Posterior vena cava (tissue), 2 donors: ENCODE data around the gene IFI6. TPM values are rescaled to one million over a fixed set of nuclear protein-coding genes. Genes with fewer than 3 reads are reported as not detected.
"Not testable (repeated sequence)": the region's sequence is repeated elsewhere in the genome, so short reads cannot be mapped to it uniquely, and the experiment has no call there.

Source experiments
- DNase-seq: peaks from one replicate; pipeline ENCODE4 v3.0.0-alpha.2; 2020; ENCODE audit warnings: low spot score
- intact Hi-C, 2 donors: fragments of 100-400 bp; cut with DNase I; formaldehyde crosslinking; loops; one replicate each; pipeline versions ENCODE4 v1.14.1 to v1.14.2; 2022 to 2023
- long read RNA-seq, 2 donors: library from polyadenylated mRNA; unstranded; transcript quantifications; one replicate each; pipeline ENCODE4 v2.0.0, GENCODE V29; 2020 to 2021
- total RNA-seq, 2 donors: library from RNA; stranded (reverse); fragmentation: NEBNext Ultra II Directional; extraction: Animal tissue kit (Norgen Biotek cat#: 25700); gene quantifications; one replicate each; pipeline ENCODE4 v1.2.1, GENCODE V29; 2021
- donor health status: DM: yes; HTN: yes; CAD: no.
- donor health status: DM: yes; HTN: yes; CAD: no.

Gene IFI6, protein sequence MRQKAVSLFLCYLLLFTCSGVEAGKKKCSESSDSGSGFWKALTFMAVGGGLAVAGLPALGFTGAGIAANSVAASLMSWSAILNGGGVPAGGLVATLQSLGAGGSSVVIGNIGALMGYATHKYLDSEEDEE
- total RNA-seq = 100 to 1,000 TPM in 1 of 2 donors, 10 to 100 TPM in 1; 55.2 to 104 TPM
- long read RNA-seq, donor 1, transcript IFI6-202 (5 exons, 841 nt) = major isoform, 5 of 6 reads
- long read RNA-seq, donor 1, partial matches to known transcripts = 0 of 6 reads
- long read RNA-seq, donor 1, other reads (novel, unspliced or antisense) = 0 of 6 reads
- long read RNA-seq, donor 2, transcript IFI6-203 (5 exons, 828 nt) = minor isoform, 22 of 154 reads
- long read RNA-seq, donor 2, transcript IFI6-202 (5 exons, 841 nt) = major isoform, 124 of 154 reads
- long read RNA-seq, donor 2, partial matches to known transcripts = 2 of 154 reads
- long read RNA-seq, donor 2, other reads (novel, unspliced or antisense) = 4 of 154 reads

DNA sequence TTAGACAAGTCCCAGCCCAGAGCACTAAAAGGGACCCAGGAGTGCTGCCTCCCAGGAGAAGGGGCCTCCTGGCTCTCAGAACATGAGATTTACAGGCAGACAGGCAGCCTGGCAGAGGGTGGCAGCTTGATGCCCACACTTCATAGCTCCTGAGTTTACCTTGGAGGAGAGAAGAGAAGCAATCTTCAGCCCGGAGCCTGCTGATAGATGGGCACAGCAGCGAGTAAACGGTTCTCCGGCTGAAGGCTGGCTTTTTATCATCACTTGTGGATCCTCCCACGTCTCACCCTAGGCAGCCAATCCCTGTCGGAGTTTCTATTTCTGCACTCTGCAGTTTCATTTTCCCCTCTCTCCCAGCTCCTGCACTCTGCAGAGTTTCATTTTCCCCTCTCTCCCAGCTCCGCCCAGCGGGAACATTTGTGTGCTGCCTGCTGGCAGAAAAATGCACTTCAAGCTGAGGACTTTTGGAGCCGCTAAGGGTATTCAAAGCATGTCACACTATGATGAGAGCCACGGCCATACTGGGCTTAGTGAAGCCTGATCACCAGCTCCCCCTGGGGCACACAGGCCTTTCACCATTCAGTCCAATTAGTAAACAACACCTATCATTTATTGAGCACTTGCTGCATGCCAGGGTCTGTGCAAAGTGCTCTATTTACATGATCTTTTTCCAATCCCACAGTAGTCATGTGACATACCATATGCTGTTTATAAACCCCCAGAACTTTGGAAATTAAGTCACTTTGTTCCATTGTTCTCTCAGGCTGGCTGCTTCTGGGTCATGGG lies at the start of gene IFI6:
IFI6 (minus strand) TSS at position 229 of the 786 bp plus-strand sequence. CDS start 2,878 bp downstream, outside the sequence.
- DNase-seq = peak; percentile 94
- intact Hi-C loops = loop anchor here in 1 of 2 donors (10.0 kb wide), 1 partner anchor 53 kb away; the partner anchor contains the start of gene FAM76A

DNA sequence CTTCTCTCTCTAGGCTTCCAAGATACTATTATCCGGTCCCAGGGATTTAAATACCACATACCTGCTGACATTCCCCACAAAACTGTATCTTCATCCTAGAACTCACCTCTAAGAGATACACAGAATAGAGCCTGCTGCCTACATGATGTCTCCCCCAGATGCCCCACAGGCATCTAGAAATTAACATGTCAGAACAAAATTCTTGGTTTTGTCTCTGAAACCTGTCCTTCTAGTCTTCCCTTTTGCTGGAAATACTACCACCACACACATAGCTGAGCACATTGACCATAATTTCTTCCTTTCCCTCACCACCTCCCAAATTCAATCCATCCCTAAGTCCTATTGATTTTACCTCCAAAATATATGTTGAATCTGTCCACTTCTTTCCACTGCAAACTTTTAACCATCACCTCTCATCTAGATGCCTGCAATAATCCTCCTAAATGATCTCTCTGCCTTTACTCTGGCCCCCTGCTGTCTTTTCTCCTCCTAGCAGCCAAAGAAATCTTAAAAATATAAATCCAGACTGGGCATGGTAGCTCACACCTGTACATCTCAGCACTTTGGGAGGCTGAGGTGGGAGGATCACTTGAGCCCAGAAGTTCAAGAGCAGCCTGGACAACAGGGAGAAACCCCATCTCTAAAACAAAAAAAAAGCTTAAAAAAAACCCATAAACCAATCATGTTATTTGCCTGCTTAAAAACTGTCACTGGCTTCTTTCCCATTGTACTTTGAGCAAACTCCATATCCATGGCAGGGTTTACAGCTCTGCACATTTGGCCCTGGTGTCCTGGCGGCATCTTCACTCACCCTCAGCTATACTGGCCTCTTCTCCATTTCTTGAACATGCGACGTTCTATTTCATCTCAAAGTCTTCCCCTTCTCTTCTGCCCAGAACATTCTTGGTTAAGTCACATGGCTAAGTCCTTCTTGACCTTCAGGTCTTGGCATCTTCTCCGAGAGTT lies 47.6 kb upstream of the IFI6 start:
- DNase-seq = no peak
- intact Hi-C loops = loop anchor here in 1 of 2 donors (10.0 kb wide), 1 partner anchor 45 kb away; the partner anchor contains the start of gene IFI6

DNA sequence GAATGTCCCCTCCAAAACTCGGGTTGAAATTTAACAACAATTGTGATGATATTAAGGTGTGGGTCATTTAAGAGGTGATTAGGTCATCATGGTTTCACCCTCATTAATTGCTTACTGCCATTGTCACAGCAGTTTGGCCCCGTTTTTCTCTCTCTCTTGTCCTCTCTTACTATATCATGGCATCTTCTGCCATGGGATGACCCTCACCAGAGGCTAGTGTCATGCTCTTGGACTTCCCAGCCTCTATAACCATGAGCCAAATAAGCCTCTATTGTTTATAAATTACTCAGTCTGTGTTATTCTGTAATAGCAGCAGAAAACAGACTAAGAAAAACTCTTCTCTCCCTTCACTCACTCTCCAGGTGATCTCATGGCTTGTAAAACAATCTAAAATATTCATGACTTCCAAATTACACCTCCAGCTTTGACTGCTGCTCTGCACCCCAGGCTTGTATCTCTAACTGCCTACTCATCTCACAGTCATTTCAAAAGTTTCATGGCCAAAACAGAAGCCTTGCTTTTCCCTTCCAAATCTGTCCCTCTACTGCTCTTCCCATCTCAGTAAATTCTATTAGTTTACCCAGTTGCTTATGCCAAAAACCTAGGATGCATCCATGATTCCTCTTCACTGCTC lies 44.4 kb upstream of the IFI6 start:
- no peak for DNase-seq
- intact Hi-C loops = no loop called here

DNA sequence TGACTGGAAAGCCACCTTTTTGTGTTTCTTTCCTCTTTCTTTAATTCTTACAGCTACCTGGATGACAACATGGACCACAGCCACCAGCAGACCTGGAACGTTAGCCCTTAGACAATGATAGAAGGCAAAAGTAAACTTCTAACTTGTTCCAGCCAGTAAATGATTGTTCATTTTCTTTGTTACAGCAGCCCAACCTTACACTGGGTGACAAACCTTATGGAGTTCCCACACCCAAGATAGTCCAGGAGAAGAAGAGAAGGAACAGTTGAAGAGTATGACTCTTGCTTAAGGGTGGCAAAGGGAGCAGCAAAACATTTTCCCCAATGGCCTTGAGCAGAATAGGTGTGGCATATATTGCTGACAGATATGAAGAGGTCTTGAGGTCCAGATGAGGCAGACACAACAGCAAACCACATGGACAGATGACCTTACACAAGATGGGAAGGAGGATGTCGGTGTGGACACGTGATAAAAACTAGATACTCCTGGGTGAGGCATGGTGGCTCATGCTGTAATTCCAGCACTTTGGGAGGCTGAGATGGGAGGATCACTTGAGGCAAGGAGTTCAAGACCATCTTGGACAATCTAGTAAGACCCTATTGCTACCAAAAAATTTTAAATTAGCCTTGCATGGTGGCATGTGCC lies 42.0 kb upstream of the IFI6 start:
- no peak for DNase-seq
- intact Hi-C loops = no loop called here

DNA sequence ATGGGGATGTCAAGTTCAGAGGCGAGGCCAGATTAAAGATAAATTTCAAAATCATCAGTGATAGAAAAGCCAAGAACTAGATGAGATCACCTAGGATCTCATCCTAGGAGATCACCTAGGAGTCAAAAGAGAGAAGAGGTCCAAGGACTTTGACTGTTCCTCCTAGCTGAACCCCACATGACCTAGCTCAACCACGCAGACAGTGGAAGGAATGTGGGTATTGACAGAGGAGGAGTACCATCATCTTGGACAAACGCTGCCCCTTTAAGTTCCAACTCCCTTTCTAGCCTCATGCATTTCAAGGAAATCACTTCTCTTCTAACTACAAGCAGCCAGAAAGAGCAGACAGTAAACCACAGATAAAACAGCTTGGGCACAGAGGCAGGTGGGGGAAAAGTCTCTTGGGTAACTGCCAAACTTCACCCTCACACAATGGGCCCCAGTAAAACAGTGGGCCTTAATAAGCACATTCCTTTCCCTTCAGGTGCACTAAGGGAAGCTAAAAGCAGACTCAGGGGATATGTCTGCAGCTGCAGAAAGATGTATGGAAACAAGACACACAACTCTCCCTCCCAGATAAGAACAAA lies 41.2 kb upstream of the IFI6 start:
- DNase-seq = no peak
- intact Hi-C loops = no loop called here

DNA sequence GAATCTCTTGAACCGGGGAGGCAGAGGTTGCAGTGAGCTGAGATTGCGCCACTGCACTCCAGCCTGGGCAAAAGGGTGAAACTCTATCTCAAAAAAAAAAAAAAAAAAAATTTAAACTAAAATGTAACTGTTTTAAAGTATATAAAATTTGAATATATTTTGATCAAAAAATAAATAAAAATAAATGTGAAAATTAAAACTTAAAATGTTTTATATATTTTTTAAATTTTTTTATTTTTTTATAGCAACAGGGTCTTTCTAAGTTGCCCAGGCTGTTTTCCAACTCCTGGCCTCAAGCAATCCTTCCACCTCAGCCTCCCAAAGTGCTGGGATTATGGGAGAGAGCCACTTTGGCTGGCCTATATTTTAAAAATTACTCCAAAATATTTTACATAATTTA lies 38.6 kb upstream of the IFI6 start:
- no peak for DNase-seq
- intact Hi-C loops = no loop called here

DNA sequence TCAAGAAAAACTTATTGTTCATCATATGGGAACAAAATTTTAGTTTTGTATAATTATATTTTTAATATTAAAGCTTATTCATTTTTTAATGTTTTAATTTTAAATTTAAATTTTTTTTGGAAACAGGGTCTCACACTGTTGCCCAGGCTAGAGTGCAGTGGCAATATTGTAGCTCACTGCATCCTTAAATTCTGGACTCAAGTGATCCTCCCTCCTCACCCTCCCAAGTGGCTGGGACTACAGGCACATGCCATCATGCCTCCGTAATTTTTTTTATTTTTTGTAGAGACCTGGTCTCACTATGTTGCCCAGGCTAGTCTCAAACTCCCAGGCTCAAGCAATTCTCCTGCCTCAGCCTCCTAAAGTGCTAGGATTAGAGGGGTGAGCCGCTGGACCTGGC lies 33.6 kb upstream of the IFI6 start:
- intact Hi-C loops = no loop called here
- DNase-seq = no peak

DNA sequence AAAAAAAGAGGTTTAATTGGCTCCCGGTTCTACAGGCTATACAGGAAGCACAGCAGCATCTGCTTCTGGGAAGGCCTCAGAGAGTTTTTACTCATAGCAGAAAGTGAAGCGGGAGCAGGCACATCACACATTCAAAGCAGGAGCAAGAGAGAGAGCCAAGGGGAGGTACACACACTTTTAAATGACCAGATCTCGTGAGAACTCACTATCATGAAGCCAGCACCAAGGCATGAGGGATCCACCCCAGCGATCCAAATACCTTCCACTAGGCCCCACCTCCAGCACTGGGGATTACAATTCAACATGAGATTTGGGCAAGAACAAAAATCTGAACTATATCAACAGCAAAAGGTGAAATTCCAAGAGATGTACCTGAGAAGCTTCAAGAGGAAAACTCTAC lies 33.0 kb upstream of the IFI6 start:
- no peak for DNase-seq
- intact Hi-C loops = no loop called here

DNA sequence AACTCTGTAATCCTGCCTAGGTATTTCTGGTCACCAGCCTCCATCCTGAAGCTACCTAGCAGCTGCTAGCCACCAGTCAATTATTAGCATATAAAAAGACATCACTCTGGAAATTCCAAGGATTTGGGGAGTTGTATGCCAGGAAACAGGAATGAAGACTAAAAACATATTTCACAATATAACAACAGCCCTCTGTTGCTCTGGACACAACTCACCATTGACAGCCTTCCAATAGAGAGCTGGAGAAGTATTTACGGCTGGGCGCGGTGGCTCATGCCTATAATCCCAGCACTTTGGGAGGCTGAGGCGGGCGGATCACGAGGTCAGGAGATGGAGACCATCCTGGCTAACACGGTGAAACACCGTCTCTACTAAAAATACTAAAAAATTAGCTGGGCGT lies 24.8 kb upstream of the IFI6 start:
- not testable (repeated sequence) for DNase-seq
- intact Hi-C loops = loop anchor here in 1 of 2 donors (5.0 kb wide), 1 partner anchor 1550 kb away; no protein-coding TSS in a partner anchor

DNA sequence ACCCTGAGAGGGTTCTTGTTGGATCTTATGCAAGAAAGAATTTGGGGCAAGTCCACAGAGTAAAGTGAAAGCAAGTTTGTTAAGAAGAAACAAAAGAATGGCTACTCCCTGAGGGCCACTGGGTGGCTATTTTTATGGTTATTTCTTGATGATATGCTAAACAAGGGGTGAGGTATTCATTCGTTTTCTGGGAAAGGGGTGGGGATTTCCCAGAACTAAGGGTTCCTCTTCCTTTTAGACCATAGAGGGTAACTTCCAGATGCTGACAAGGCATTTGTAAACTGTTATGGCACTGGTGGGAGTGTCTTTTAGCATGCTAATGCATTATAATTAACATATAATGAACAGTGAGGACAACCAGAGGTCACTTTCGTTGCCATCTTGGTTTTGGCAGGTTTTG lies 18.2 kb upstream of the IFI6 start:
- DNase-seq = no peak
- intact Hi-C loops = no loop called here

DNA sequence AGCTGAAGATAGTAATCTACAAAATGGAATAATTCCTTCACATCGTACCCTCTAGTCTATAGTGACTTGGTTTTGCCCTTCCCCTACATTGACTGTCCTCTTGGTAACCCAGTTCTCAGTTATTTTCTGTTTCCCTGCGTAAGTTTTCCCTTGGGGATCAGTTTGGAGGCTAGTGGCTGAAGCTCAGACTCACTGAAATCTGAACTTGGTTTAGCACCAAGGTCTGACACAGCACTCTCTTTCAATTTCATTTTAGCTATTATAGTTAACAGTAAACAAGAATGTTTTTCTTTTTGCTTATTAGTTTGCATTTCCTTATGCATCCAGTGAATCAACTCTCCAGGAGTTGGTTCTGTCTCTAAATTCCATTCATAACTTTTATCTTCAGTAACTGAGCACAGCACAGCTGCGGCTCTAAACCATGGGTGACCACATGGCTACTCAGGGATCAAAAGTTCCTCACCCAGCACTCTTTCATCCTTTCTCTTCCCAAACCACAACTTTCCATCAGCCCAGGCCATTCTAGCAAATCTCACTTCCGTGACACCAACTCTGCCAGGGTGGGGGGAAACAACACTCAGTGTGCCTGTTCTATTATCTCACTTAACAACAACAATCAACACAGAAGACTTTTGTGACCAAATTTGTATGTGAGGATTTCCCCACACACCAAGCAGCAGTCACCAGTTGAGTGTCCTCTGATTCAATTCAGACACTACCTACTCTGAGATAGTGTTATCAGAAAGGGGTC lies 17.6 kb upstream of the IFI6 start:
- intact Hi-C loops = no loop called here
- no peak for DNase-seq

DNA sequence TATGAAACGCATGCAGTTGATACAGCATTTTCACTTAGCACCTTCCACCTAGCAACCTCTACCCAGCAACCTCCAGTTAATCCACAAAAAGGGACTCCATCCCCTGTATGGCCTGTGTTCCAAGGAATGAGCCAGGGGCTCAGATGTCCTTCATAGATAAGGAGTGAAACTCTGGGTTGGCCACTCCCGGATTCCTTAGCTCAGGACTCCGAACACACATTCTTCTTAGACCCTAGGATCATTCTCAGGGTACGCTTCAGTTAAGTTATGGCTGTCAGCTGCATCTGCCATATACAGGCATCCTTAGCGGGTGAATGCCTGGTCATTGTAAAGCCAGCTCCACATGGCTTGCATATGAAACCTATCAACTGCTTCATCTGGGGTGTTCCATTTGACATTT lies 15.9 kb upstream of the IFI6 start:
- intact Hi-C loops = no loop called here
- no peak for DNase-seq

DNA sequence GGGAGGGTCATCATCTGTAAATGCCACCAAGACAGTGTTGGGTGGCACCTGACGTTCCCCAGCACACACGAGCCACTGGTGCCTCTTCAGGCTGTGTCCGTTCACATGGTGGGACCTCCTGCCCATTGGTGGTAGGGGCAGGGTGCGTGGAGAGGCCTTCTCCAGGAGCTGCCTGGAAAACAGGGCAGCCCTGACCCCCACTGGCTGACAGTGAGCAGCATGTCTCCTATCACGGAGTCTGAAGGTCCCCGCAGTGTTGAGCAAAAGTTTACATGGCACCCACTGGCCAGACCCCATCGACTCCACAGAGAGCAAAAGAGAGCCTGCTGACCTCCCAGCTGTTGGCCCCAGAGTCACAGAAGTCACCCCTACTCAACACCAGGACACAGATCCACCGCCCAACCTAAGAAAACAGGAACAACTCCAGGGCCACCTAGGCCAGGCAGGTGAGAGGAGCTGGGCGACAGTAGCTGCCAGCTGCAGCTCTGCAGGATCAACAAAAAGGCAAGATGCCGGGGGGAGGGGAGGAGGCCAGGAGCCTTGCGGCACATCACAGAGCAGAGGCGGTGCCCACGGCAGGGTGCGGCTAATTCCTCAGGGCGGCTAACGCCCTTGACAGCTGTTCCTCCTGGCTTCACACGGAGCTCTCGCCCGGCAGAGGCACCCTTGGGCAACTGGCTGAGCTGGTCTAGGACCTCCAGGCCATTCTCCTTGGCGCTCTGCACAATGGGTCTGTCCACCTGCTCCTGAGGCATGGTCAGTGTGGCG lies 14.4 kb upstream of the IFI6 start:
- no peak for DNase-seq
- intact Hi-C loops = no loop called here

DNA sequence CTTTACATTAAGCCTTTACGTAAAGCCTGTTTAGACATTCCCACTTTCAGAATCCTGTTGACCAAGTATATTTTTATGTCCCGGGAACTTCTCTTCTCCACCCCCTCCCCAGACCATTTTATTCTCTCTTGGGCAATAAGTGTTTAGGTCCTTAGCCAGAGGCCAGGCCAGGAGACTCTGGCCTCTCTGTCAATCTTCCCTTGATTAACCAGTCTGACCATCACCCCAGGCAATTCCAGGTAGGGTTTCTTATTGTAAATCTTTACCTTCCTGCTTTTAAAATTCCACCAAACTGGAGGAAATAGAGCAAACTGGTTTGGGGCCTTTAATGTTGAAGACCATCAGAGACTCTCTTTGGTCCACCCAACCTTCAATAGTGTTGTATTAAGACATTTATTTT lies 12.2 kb upstream of the IFI6 start:
- intact Hi-C loops = no loop called here
- DNase-seq = no peak

DNA sequence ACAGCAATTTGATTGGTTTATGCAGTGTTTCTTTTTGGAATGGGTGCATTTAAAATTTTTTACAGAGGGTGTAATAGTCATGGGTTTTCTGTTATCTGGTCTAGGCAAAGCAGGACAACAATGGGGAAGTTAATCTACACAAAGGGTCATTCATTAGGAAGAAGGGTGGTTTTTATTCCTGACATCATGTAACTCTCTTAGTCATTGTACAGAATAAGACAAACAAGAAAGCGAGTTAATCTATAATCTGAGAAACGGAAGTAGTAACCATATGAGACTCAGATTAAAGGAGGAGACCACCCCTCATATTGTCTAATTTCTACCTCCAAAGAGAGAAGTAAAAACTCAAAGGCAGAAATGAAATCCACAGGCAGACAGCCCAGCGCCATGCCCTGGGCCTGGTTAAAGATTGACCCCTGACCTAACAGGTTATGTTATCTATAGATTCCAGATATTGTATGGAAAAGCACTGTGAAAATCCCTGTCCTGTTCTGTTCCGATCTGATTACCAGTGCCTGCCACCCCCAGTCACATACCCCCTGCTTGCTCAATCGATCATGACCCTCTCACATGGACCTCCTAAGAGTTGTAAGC lies 10.5 kb upstream of the IFI6 start:
- no peak for DNase-seq
- intact Hi-C loops = no loop called here

DNA sequence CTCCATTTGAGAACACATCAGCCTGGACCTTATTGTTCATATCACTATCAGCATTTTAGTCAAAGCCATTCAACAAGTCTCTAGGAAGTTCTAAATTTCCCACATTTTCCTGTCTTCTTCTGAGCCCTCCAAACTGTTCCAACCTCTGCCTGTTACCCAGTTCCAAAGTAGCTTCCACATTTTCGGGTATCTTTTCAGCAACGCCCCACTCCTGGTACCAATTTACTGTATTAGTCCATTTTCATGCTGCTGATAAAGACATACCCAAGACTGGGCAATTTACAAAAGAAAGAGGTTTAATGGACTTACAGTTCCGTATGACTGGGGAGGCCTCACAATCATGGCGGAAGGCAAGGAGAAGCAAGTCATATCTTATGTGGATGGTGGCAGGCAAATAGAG lies 9.6 kb upstream of the IFI6 start:
- DNase-seq = not testable (repeated sequence)

More for the DNA sequence above, 9.6 kb upstream of the IFI6 start:
- intact Hi-C loops = not testable (repeated sequence)
